Ovary (tissue), 9 donors: Measurements from ENCODE around the gene NME7. TPM values are rescaled to one million over a fixed set of nuclear protein-coding genes. Genes with fewer than 3 reads are reported as not detected.

Experiments used
- DNase-seq, 5 donors: peaks; one replicate each; pipeline ENCODE4 v3.0.0-alpha.2; 2019 to 2020
- H3K27ac ChIP-seq, 2 donors: fragments of 200-600 bp; one replicate each; pipeline versions ENCODE4 v1.5.1 to v1.8.0; 2019 to 2022
- H3K27me3 ChIP-seq: fragments of 200-600 bp; one replicate; pipeline ENCODE4 v1.8.0; 2022
- H3K36me3 ChIP-seq: fragments of 200-600 bp; sonication (generic); one replicate; pipeline ENCODE4 v1.5.1; 2019
- H3K4me1 ChIP-seq: one replicate; pipeline ENCODE4 v1.8.1; 2013; ENCODE audit warnings: mild to moderate bottlenecking, moderate library complexity; ENCODE audit not compliant: insufficient read depth
- H3K4me3 ChIP-seq: fragments of 200-600 bp; sonication (generic); one replicate; pipeline ENCODE4 v1.5.1; 2017
- H3K9me3 ChIP-seq, 2 donors: fragments of 200-600 bp in 1 of 2; sonication (generic) in 1 of 2; one replicate each; pipeline versions ENCODE4 v1.5.1 to v1.8.1; 2013 to 2019; ENCODE audit warnings: mild to moderate bottlenecking in 1 of 2, moderate library complexity in 1 of 2
- CTCF ChIP-seq, 3 donors: fragments of 450-650 bp in 2 of 3; fragments of 200-600 bp in 1 of 3; IDR thresholded peaks; one replicate each; pipeline versions ENCODE4 v1.5.1 to v1.8.0; 2016 to 2022; ENCODE audit warnings: antibody characterized with exemption in 3 of 3, mild to moderate bottlenecking in 1 of 3
- EP300 ChIP-seq: sonication (generic); formaldehyde crosslinking; IDR thresholded peaks from one replicate; pipeline ENCODE4 v1.6.1; 2017; ENCODE audit warnings: antibody characterized with exemption
- POLR2A ChIP-seq: fragments of 450-650 bp; IDR thresholded peaks from one replicate; pipeline ENCODE4 v1.6.1; 2017; ENCODE audit warnings: antibody characterized with exemption, mild to moderate bottlenecking, moderate library complexity
- WGBS, 3 donors: extraction: QIAGEN DNeasy Blood & Tissue Kit in 1 of 3; methylation state at CpG; one replicate each; pipeline versions ENCODE4 v1.1.5 to v1.1.7; 2013 to 2017; 5-methylcytosine and 5-hydroxymethylcytosine counted together
- intact Hi-C, 4 donors: fragments of 100-400 bp; cut with DNase I; formaldehyde crosslinking; loops; one replicate each; pipeline versions ENCODE4 v1.11.0 to v1.15.1; 2022 to 2023
- polyA plus RNA-seq, 2 donors: library from polyadenylated mRNA; stranded (reverse); fragments of 200-250 nt in 1 of 2; fragments of 350-450 nt in 1 of 2; fragmentation: Illumina TruSeq in 1 of 2; extraction: RNeasy Lipid Tissue Mini Kit (QIAGEN cat#74804) in 1 of 2; gene quantifications; one replicate each; pipeline ENCODE4 v1.2.3, GENCODE V29; 2013 to 2014
- total RNA-seq, 7 donors: library from RNA; depleted of rRNA in 2 of 7; stranded (reverse); fragments of >200 nt in 2 of 7; fragmentation: NEBNext Ultra II Directional in 3 of 7; extraction: Animal tissue kit (Norgen Biotek cat#: 25700) in 3 of 7; gene quantifications; one replicate each; pipeline versions ENCODE4 v1.1.0 to v1.2.4, GENCODE V29; 2016 to 2023
- donor health status: DM: no; HTN: no; CAD: no; lungs with moderate emphysema.
- donor health status: DM: no; HTN: no; CAD: no.
- donor health status: Bipolar disorder and iron deficiency.
- donor health status: DM: yes; HTN: yes; CAD: no.
- donor health status: DM: no; HTN: no; CAD: no.
- donor health status: DM: yes; HTN: yes; CAD: no.

Gene NME7
- total and polyA plus RNA-seq, 9 donors, result 14.2 to 30.0 (median 18.4) TPM

DNA sequence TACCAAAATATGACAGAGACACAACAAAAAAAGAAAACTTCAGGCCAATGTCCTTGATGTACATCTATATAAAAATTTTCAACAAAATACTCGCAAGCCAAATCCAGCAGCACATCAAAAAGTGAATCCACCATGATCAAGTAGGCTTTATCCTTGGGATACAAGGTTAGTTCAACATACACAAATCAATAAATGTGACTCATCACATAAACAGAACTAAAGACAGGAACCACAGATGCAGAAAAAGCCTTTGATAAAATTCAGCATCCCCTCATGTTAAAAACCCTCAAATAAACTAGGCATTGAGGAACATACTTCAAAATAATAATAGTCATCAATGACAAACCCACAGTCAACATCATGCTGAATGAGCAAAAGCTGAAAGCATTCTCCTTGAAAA, 101.5 kb downstream of the NME7 start:
- Histone ChIP-seq H3K4me3 (no peak overlapping the region), H3K9me3 (no peaks in the 10 kb centered on the region), H3K36me3 (no peaks in the 10 kb centered on the region), H3K27me3 (no peaks in the 10 kb centered on the region), H3K4me1 (no peaks in the 10 kb centered on the region), H3K27ac (no peak overlapping the region)
- no peak for DNase-seq
- TF ChIP-seq EP300 (no peak), POLR2A (no peak), CTCF (IDR thresholded peaks at IDR 0.05) (no peak)
- 94 to 100% (median 97%) methylated on average over 1 of the region's 1 CpG for WGBS, 3 donors
- intact Hi-C loops, result no loop called here

DNA sequence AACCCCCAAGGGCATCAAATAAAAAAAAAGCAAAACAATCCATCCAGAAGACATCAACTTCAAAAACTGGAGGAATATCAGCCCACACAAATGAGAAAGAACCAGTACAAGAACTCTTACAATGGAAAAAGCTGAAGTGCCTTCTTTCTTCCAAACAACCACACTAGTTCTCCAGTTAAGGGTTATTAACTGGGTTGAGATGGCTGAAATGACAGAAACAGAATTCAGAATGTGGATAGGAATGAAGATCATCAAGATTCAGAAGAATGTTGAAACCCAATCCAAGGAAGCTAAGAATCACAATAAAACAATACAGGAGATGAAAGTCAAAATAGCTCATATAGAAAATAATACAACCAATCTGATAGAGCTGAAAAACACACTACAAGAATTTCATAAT, 104.5 kb downstream of the NME7 start:
- Histone ChIP-seq H3K36me3 (no peaks in the 10 kb centered on the region), H3K4me3 (no peak overlapping the region), H3K4me1 (no peaks in the 10 kb centered on the region), H3K27me3 (no peaks in the 10 kb centered on the region), H3K27ac (no peak overlapping the region), H3K9me3 (no peaks in the 10 kb centered on the region)
- TF ChIP-seq POLR2A (no peak), CTCF (IDR thresholded peaks at IDR 0.05) (no peak), EP300 (no peak)
- intact Hi-C loops, result no loop called here
- no peak for DNase-seq

DNA sequence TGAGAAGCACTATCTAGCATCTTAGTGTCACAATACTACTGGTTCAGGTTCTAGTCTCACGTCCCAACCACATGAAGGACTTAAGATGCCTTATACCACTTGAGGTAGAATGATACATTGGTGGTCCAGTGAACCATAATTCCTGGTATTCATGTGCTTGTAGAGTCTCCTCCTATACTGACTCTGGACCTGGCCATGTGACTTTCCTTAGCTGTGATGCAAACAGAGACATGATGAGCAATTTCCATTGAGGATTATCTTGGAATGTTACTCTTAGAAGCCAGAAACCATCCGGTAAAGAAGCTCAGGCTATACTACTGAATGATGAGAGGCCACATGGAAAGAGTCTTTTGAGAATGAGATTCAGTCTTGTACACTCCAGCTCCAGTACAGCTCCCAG, 105.7 kb downstream of the NME7 start:
- Histone ChIP-seq H3K27ac (no peak overlapping the region), H3K9me3 (no peaks in the 10 kb centered on the region), H3K27me3 (no peaks in the 10 kb centered on the region), H3K36me3 (no peaks in the 10 kb centered on the region), H3K4me3 (no peak overlapping the region), H3K4me1 (no peaks in the 10 kb centered on the region)
- 97 to 99% (median 97%) methylated on average over 2 of the region's 2 CpGs for WGBS, 3 donors
- intact Hi-C loops, result no loop called here
- DNase-seq, result no peak
- TF ChIP-seq EP300, result no peak
- no peak for TF ChIP-seq CTCF (IDR thresholded peaks at IDR 0.05)
- TF ChIP-seq POLR2A, result no peak

DNA sequence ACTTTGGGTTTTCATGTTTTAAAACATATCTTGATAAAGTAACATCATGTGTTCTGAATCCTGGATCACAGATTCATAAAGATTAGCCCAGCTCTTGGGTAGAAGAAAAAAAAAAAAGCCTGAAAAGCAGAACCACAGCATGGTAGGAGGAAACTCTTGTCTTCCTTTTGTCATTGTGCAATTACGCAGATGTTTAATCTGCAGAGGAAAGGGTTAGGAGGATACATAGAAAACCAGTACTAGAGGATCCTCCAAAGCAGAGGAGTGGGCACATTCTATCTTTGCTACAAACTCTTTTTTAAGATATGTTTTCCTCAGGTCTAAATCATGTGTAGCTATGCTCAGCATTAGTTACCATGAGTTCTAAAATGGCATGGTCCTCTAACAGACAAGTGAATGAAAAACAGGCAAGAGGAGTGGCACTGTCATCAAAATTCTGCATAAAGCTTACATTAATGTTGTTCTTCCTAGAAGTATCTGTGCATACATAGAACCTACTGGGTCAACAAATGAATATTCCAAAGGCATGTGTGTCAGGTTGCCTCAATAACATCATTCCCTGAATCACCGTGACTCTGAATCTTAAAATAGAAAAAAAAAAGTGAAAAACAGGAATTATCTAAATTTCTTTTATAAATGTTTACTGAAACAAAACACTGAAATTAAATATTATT, 107.0 kb downstream of the NME7 start:
- H3K27me3 ChIP-seq, result no peaks in the 10 kb centered on the region
- 85 to 89% (median 88%) methylated on average over 2 of the region's 2 CpGs for WGBS, 3 donors
- no peak overlapping the region for H3K4me3 ChIP-seq
- intact Hi-C loops, result no loop called here
- H3K4me1 ChIP-seq, result no peaks in the 10 kb centered on the region
- DNase-seq, result no peak
- H3K27ac ChIP-seq, result no peak overlapping the region
- no peaks in the 10 kb centered on the region for H3K36me3 ChIP-seq
- TF ChIP-seq EP300, result no peak
- no peak for TF ChIP-seq CTCF (IDR thresholded peaks at IDR 0.05)
- TF ChIP-seq POLR2A, result no peak
- H3K9me3 ChIP-seq, result no peaks in the 10 kb centered on the region
